Fibroblast of lung (primary cell): ENCODE measurements around the gene SLC37A2. TPM values are rescaled to one million over a fixed set of nuclear protein-coding genes. Genes with fewer than 3 reads are reported as not detected.

Source experiments
- DNase-seq, 2 donors: peaks; one replicate each; pipeline versions ENCODE4 v3.0.0 to v3.0.0-alpha.2; 2010; ENCODE audit warnings: low read depth in 2 of 2
- H2AFZ ChIP-seq: 2 replicates; pipeline ENCODE4 v1.5.1; 2012; ENCODE audit warnings: low read length, control low read depth, inconsistent platforms
- H3K27ac ChIP-seq: 2 replicates; pipeline ENCODE4 v1.5.1; 2011; ENCODE audit warnings: low read length, control low read depth; ENCODE audit not compliant: insufficient read depth
- H3K27me3 ChIP-seq: 2 replicates; pipeline ENCODE4 v1.5.1; 2011; ENCODE audit warnings: mild to moderate bottlenecking, low read length; ENCODE audit not compliant: control insufficient read depth, insufficient read depth
- H3K36me3 ChIP-seq: 2 replicates; pipeline ENCODE4 v1.5.1; 2011; ENCODE audit warnings: low read length; ENCODE audit not compliant: control insufficient read depth, insufficient read depth
- H3K4me1 ChIP-seq: 2 replicates; pipeline ENCODE4 v1.5.1; 2011; ENCODE audit warnings: low read length; ENCODE audit not compliant: control insufficient read depth, insufficient read depth; ENCODE audit errors: extremely low read depth
- H3K4me2 ChIP-seq: 2 replicates; pipeline ENCODE4 v1.5.1; 2011; ENCODE audit warnings: low read length, control low read depth; ENCODE audit not compliant: insufficient read depth; ENCODE audit errors: extremely low read depth
- H3K4me3 ChIP-seq, 4 experiments: fragments of 200-600 bp in 1 of 4; sonication (generic) in 1 of 4; replicated peaks in 1 of 4; 2 replicates each; pipeline ENCODE4 v1.5.1; 2011 to 2016; ENCODE audit warnings: low read length in 4 of 4, low read depth in 3 of 4, mild to moderate bottlenecking in 3 of 4, control low read depth in 2 of 4, inconsistent platforms in 1 of 4, mixed read lengths in 1 of 4; ENCODE audit not compliant: insufficient read depth in 1 of 4; ENCODE audit errors: control extremely low read depth in 1 of 4
- H3K79me2 ChIP-seq: 2 replicates; pipeline ENCODE4 v1.5.1; 2012; ENCODE audit warnings: mild to moderate bottlenecking, low read length, inconsistent platforms; ENCODE audit not compliant: control insufficient read depth, insufficient read depth
- H3K9ac ChIP-seq: 2 replicates; pipeline ENCODE4 v1.5.1; 2011; ENCODE audit warnings: mild to moderate bottlenecking, low read length, control low read depth; ENCODE audit not compliant: insufficient read depth
- H3K9me3 ChIP-seq: 2 replicates; pipeline ENCODE4 v1.5.1; 2012; ENCODE audit warnings: low read depth, low read length; ENCODE audit not compliant: control insufficient read depth, insufficient read depth
- H4K20me1 ChIP-seq: 2 replicates; pipeline ENCODE4 v1.5.1; 2011; ENCODE audit warnings: low read length; ENCODE audit not compliant: control insufficient read depth, insufficient read depth; ENCODE audit errors: extremely low read depth
- EZH2 ChIP-seq: IDR thresholded peaks from 2 replicates; pipeline ENCODE4 v1.5.1; 2012; ENCODE audit warnings: low read length, control low read depth, mild to moderate bottlenecking; ENCODE audit errors: missing control alignments
- polyA plus RNA-seq, 2 donors: library from polyadenylated mRNA; depleted of rRNA in 1 of 2; stranded (reverse) in 1 of 2; unstranded in 1 of 2; fragments of >200 nt; gene quantifications; 2 replicates each; pipeline ENCODE4 v1.2.1, GENCODE V29; 2011 to 2012; ENCODE audit warnings: missing spikeins in 1 of 2
- total RNA-seq: library from RNA; depleted of rRNA; stranded (reverse); fragments of >200 nt; gene quantifications from 2 replicates; pipeline ENCODE4 v1.2.1, GENCODE V29; 2014
- TF ChIP-seq, protein P1 (sequence below), 2 donors: IDR thresholded peaks in 1 of 2; conservative IDR thresholded peaks in 1 of 2; 1 replicate in 1 of 2; 2 replicates in 1 of 2; pipeline ENCODE4 v1.5.1; 2011 to 2012; ENCODE audit warnings: low read length in 2 of 2, control low read depth in 1 of 2, inconsistent platforms in 1 of 2, low read depth in 1 of 2, mild to moderate bottlenecking in 1 of 2

Gene SLC37A2
- total and polyA plus RNA-seq, 2 donors (not counting 1 experiment from before 2014, with no cell fraction given), result 0.36 to 0.83 TPM

DNA sequence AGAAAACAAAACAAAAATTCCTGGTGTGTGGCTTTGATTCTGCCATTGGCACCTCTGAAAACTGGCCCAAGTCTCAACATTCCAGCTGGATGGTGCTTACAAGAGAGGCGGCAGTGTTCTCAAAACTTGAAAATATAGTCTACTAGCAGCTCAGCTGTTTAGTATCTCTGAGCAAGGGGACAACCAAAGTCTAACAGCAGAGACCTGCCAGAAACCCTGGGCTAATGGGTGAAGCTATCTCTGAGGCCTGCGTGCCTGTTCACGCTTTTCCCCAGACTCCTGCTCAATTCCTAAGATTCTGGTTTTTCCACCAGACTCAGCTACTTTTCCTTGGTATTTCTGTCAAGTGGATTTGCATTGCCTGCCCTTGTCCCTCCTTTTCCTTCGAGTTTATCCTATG, 30.4 kb downstream of the SLC37A2 start:
- no peak overlapping the region for H3K27ac ChIP-seq
- H3K9ac ChIP-seq, result no peak overlapping the region
- peaks cover 12% of the 10 kb centered on the region for H3K4me1 ChIP-seq
- H2AFZ ChIP-seq, result no peak overlapping the region
- no peaks in the 10 kb centered on the region for H3K36me3 ChIP-seq
- H3K4me2 ChIP-seq, result no peak overlapping the region
- H3K79me2 ChIP-seq, result no peaks in the 10 kb centered on the region
- TF ChIP-seq, protein P1, sequence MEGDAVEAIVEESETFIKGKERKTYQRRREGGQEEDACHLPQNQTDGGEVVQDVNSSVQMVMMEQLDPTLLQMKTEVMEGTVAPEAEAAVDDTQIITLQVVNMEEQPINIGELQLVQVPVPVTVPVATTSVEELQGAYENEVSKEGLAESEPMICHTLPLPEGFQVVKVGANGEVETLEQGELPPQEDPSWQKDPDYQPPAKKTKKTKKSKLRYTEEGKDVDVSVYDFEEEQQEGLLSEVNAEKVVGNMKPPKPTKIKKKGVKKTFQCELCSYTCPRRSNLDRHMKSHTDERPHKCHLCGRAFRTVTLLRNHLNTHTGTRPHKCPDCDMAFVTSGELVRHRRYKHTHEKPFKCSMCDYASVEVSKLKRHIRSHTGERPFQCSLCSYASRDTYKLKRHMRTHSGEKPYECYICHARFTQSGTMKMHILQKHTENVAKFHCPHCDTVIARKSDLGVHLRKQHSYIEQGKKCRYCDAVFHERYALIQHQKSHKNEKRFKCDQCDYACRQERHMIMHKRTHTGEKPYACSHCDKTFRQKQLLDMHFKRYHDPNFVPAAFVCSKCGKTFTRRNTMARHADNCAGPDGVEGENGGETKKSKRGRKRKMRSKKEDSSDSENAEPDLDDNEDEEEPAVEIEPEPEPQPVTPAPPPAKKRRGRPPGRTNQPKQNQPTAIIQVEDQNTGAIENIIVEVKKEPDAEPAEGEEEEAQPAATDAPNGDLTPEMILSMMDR (conservative IDR thresholded peaks at IDR 0.05 in 1 of 2, IDR thresholded peaks at IDR 0.05 in 1 of 2; ENCODE audit: low read depth in 1 of 2, low read length in 2 of 2), result no peak
- no peak for TF ChIP-seq EZH2
- no peaks in the 10 kb centered on the region for H3K9me3 ChIP-seq
- no peaks in the 10 kb centered on the region for H3K27me3 ChIP-seq
- no peak overlapping the region for H3K4me3 ChIP-seq
- no peak for DNase-seq
- no peaks in the 10 kb centered on the region for H4K20me1 ChIP-seq

DNA sequence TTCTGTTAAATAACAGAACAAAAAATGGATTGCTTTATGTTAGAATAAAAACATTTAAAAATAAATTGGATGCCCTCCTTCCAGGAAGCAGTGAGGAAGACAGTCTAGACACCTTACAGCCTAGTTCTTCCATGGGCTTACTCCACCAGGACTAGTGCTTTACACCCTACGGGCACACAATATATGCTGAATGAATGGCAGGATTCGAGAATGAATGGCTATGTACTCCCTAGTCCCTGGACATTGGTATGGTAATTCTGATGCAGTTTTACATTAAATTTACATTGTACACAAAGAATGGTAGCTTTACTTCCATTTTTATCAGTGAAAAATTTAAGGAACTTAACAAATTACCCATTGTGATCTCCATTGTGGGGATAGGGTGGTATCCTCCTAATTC, 31.6 kb downstream of the SLC37A2 start:
- TF ChIP-seq EZH2, result no peak
- TF ChIP-seq, protein P1 (conservative IDR thresholded peaks at IDR 0.05 in 1 of 2, IDR thresholded peaks at IDR 0.05 in 1 of 2; ENCODE audit: low read depth in 1 of 2, low read length in 2 of 2), result no peak

GRCh38 chr11:125100136-125100535, 37.0 kb downstream of the SLC37A2 start:
- Histone ChIP-seq H3K27ac (no peak overlapping the region), H3K4me2 (no peak overlapping the region), H2AFZ (no peak overlapping the region), H3K9me3 (no peaks in the 10 kb centered on the region), H3K9ac (no peak overlapping the region), H3K36me3 (no peaks in the 10 kb centered on the region), H4K20me1 (no peaks in the 10 kb centered on the region), H3K27me3 (no peaks in the 10 kb centered on the region), H3K79me2 (no peaks in the 10 kb centered on the region), H3K4me3 (no peak overlapping the region), H3K4me1 (no peaks in the 10 kb centered on the region)
- TF ChIP-seq, protein P1 (conservative IDR thresholded peaks at IDR 0.05 in 1 of 2, IDR thresholded peaks at IDR 0.05 in 1 of 2; ENCODE audit: low read depth in 1 of 2, low read length in 2 of 2), result no peak
- TF ChIP-seq EZH2, result no peak
- DNase-seq, result no peak

More for the DNA sequence above, 31.6 kb downstream of the SLC37A2 start:
- Histone ChIP-seq H3K4me1 (peaks cover 12% of the 10 kb centered on the region), H4K20me1 (no peaks in the 10 kb centered on the region), H3K27ac (no peak overlapping the region), H3K4me3 (no peak overlapping the region), H3K36me3 (no peaks in the 10 kb centered on the region), H3K9me3 (no peaks in the 10 kb centered on the region), H3K4me2 (no peak overlapping the region), H2AFZ (no peak overlapping the region), H3K27me3 (no peaks in the 10 kb centered on the region), H3K79me2 (no peaks in the 10 kb centered on the region), H3K9ac (no peak overlapping the region)
- DNase-seq, result no peak
